ENCODE results near the gene PCMTD2. TPM values are rescaled to one million over a fixed set of nuclear protein-coding genes. Genes with fewer than 3 reads are reported as not detected.
A peak's percentile ranks its signal among the peaks of the same experiment; 100 is the strongest.

PCMTD2 gene
- total and polyA plus RNA-seq, 9 donors = 32.0 to 96.3 (median 78.7) TPM

DNA sequence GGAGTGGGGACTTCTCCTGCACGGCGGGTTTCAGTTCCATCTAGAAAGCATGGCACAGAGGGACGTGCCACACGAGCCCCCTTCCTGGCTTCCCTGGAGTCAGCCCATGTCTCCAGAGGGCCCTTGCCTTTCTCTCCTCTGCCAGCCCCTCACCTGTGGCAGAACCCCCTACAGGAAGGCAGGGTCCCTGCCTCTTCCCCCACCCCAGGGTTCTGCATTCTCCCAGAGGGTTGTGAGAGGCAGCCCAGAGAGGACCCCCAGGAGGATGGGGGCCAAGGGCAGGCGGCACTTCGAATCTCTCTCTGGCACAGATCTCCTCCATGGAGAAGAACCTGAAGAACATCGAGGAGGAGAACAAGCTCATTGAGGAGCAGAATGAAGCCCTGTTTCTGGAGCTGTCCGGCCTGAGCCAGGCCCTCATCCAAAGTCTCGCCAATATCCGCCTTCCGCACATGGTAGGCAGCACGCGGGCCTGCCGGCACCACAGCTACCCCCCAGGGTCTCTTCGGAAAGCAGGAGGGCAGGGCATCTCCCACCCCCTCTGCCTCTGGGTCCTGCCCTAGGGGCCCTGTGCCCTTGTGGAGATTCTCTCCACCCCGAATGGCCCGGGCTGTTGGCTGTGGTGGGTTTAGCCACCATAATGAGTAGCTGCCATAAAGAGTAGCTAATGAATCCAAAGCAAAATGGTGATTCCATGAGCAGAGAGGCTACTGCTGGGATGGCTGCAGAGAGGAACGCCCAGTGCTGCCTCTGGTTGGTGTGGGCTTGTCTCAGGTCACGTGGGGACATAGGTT, 15.9 kb upstream of the PCMTD2 start:
- Histone ChIP-seq H3K27ac (no peak overlapping the region), H3K9me3 (no peaks in the 10 kb centered on the region), H3K4me1 (ENCODE audit: insufficient read depth) (no peaks in the 10 kb centered on the region), H3K27me3 (no peaks in the 10 kb centered on the region), H3K4me3 (no peak overlapping the region), H3K36me3 (no peaks in the 10 kb centered on the region)
- intact Hi-C loops (cut with DNase I) = loop anchor here in 1 of 4 donors (5.0 kb wide), 1 partner anchor 1122 kb away; no protein-coding TSS in a partner anchor
- 84 to 88% (median 87%) methylated on average over 19 of the region's 19 CpGs for WGBS, 3 donors
- TF ChIP-seq, protein P1, sequence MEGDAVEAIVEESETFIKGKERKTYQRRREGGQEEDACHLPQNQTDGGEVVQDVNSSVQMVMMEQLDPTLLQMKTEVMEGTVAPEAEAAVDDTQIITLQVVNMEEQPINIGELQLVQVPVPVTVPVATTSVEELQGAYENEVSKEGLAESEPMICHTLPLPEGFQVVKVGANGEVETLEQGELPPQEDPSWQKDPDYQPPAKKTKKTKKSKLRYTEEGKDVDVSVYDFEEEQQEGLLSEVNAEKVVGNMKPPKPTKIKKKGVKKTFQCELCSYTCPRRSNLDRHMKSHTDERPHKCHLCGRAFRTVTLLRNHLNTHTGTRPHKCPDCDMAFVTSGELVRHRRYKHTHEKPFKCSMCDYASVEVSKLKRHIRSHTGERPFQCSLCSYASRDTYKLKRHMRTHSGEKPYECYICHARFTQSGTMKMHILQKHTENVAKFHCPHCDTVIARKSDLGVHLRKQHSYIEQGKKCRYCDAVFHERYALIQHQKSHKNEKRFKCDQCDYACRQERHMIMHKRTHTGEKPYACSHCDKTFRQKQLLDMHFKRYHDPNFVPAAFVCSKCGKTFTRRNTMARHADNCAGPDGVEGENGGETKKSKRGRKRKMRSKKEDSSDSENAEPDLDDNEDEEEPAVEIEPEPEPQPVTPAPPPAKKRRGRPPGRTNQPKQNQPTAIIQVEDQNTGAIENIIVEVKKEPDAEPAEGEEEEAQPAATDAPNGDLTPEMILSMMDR (IDR thresholded peaks at IDR 0.05) = no peak
- TF ChIP-seq POLR2A (IDR thresholded peaks at IDR 0.05) = no peak
- TF ChIP-seq EP300 (IDR thresholded peaks at IDR 0.05) = no peak
- peak in 1 of 5 donors; percentile 19 for DNase-seq

DNA sequence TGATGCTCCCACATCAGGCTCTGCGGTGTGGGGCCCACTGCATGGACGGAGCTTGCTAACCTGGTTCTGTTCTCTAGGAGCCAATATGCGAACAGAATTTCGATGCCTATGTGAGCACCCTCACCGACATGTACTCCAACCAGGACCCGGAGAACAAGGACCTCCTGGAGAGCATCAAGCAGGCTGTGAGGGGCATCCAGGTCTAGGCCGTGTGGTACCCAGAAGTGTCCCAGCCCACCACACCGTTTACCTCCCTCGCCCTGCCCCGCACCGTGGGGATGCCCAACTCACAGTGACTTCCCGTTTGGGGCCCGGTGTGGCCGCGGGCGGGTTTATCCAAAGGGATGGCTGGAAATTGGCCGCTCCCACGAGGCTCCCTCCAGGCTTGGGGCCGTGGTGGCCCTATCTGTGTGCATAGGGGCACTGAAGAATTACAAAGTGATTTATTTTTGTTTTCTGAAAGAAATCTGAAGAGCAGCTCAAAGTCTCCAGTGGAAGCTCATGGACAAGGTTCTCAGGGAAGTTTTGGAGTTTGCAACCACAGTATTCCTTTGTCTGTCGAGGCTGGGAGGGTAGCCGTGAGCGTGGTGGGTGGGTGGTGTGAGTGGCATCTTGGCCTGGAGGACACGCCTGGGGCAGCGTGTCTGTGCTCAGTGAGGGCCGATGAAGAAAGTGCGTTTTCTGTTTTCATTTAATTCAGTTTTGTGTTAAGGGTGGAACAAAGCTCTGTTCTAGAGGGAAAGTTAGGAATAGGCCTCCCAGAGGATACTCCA, 15.1 kb upstream of the PCMTD2 start:
- Histone ChIP-seq H3K4me3 (no peak overlapping the region), H3K9me3 (no peaks in the 10 kb centered on the region), H3K36me3 (no peaks in the 10 kb centered on the region), H3K4me1 (ENCODE audit: insufficient read depth) (no peaks in the 10 kb centered on the region), H3K27ac (no peak overlapping the region), H3K27me3 (no peaks in the 10 kb centered on the region)
- WGBS, 3 donors = 89 to 94% (median 90%) methylated on average over 26 of the region's 26 CpGs
- intact Hi-C loops (cut with DNase I) = loop anchor here in 1 of 4 donors (5.0 kb wide), 1 partner anchor 1123 kb away; no protein-coding TSS in a partner anchor
- peak in 2 of 5 donors; percentile 9 to 25 for DNase-seq
- TF ChIP-seq POLR2A (IDR thresholded peaks at IDR 0.05) (no peak), EP300 (IDR thresholded peaks at IDR 0.05) (no peak)
- TF ChIP-seq, protein P1 (IDR thresholded peaks at IDR 0.05) = no peak

DNA sequence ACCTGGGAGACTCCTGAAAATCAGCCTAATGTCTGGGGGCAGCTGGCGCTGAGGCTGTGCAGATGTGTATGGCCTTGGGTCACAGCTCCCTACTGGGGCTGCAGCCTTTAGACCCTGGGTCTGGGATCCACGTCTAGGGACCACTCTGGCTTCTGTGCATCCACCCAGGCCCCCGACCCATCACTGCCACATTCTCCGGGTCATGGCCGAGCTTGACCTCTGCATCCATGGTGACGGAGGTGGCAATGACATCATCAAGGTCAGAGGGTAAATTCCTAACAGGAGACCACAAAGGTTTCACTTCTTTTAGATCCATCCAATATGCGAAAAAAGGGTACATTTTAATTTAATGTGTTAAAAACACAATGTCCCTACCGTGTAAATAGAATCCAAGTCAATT, 14.5 kb upstream of the PCMTD2 start:
- H3K9me3 ChIP-seq = no peaks in the 10 kb centered on the region
- H3K27me3 ChIP-seq = no peaks in the 10 kb centered on the region
- H3K27ac ChIP-seq = no peak overlapping the region
- WGBS, 3 donors = 64 to 75% (median 70%) methylated on average over 8 of the region's 8 CpGs
- peak in 2 of 5 donors; percentile 6 to 19 for DNase-seq
- H3K4me1 ChIP-seq (ENCODE audit: insufficient read depth) = no peaks in the 10 kb centered on the region
- TF ChIP-seq POLR2A (IDR thresholded peaks at IDR 0.05) (no peak), EP300 (IDR thresholded peaks at IDR 0.05) (no peak)
- TF ChIP-seq, protein P1 (IDR thresholded peaks at IDR 0.05) = no peak
- intact Hi-C loops (cut with DNase I) = loop anchor here in 1 of 4 donors (5.0 kb wide), 1 partner anchor 1124 kb away; no protein-coding TSS in a partner anchor
- H3K36me3 ChIP-seq = no peaks in the 10 kb centered on the region
- H3K4me3 ChIP-seq = no peak overlapping the region

DNA sequence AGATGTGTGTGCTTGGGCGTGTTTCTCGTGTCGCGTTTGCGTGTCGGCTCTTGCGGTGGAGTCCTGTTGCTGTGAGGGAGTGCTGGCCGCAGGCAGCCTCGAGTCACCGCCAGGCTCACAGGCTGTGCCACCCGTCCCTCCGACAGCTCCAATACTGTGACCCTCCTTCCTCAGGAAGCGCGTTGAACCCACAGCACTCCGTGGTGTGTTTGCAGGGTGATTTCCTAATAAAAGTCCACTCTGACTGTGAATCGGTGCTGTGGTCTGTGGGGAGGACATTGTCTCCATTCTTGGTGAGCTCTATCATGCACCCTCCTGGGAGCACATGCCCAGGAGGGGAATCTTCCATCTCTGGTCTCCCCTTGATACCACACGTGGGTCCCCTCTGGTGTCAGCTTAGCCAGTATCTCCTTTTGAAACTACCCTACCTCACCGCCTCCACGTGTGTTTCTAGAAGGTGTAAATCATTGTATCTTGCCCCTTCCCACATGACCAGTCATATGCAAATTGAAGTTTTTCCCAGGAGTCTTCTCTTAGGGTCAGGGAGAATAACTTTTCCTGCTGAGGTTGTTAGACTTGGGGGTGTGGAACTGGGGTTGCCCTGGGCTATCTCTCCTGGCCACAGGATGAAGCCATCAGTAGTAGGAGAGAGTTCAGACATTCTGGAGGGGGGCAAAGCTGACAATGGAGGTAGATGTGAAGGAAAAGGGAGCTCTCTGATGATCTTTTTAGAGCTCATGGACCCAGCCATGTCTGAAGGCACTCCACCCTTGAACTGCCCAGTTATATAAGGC, 13.3 kb upstream of the PCMTD2 start:
- H3K9me3 ChIP-seq = no peaks in the 10 kb centered on the region
- no peaks in the 10 kb centered on the region for H3K36me3 ChIP-seq
- no peak overlapping the region for H3K4me3 ChIP-seq
- TF ChIP-seq, protein P1 (IDR thresholded peaks at IDR 0.05) = no peak
- no peak for TF ChIP-seq POLR2A (IDR thresholded peaks at IDR 0.05)
- no peak for TF ChIP-seq EP300 (IDR thresholded peaks at IDR 0.05)
- no peaks in the 10 kb centered on the region for H3K4me1 ChIP-seq (ENCODE audit: insufficient read depth)
- intact Hi-C loops (cut with DNase I) = loop anchor here in 1 of 4 donors (5.0 kb wide), 1 partner anchor 1125 kb away; no protein-coding TSS in a partner anchor
- no peak overlapping the region for H3K27ac ChIP-seq
- no peaks in the 10 kb centered on the region for H3K27me3 ChIP-seq
- WGBS, 3 donors = 81 to 82% (median 82%) methylated on average over 19 of the region's 19 CpGs
- peak in 2 of 5 donors; percentile 7 to 14 for DNase-seq
